MM.1S (cell line): ENCODE measurements around the gene USP5.

Experiments used
- DNase-seq: peaks from one replicate; pipeline ENCODE4 v3.0.0-alpha.2; 2015
- H2AFZ ChIP-seq: fragments of 300-600 bp; sonication (generic); 2 replicates; pipeline ENCODE4 v1.6.0; 2016; ENCODE audit warnings: antibody characterized with exemption, low read length
- H3F3A ChIP-seq: fragments of 300-600 bp; sonication (generic); 2 replicates; pipeline ENCODE4 v1.6.1; 2016; ENCODE audit warnings: mild to moderate bottlenecking, antibody characterized with exemption, low read length, moderate library complexity, mixed read lengths; ENCODE audit not compliant: insufficient read depth
- H3K27ac ChIP-seq: fragments of 300-600 bp; sonication (generic); 2 replicates; pipeline ENCODE4 v1.5.1; 2016; ENCODE audit warnings: mild to moderate bottlenecking, low read length
- H3K27me3 ChIP-seq: fragments of 300-600 bp; sonication (generic); replicated peaks from 2 replicates; pipeline ENCODE4 v1.6.0; 2016; ENCODE audit warnings: low read length; ENCODE audit not compliant: insufficient read depth
- H3K36me3 ChIP-seq: fragments of 300-600 bp; sonication (generic); replicated peaks from 2 replicates; pipeline ENCODE4 v1.6.1; 2016; ENCODE audit warnings: mild to moderate bottlenecking, low read length, mixed read lengths; ENCODE audit not compliant: insufficient read depth
- H3K4me1 ChIP-seq: fragments of 300-600 bp; sonication (generic); 2 replicates; pipeline ENCODE4 v1.6.1; 2016; ENCODE audit warnings: low read length, mixed read lengths
- H3K4me2 ChIP-seq: fragments of 300-600 bp; sonication (generic); 2 replicates; pipeline ENCODE4 v1.6.0; 2016; ENCODE audit warnings: low read depth, low read length
- H3K4me3 ChIP-seq: fragments of 300-600 bp; sonication (generic); 2 replicates; pipeline ENCODE4 v1.5.1; 2016; ENCODE audit warnings: low read length, mixed read lengths
- H3K79me2 ChIP-seq: fragments of 300-600 bp; sonication (generic); 2 replicates; pipeline ENCODE4 v1.6.1; 2016; ENCODE audit warnings: mixed run types, low read length, mixed read lengths
- H3K9ac ChIP-seq: fragments of 300-600 bp; sonication (generic); 2 replicates; pipeline ENCODE4 v1.6.1; 2016; ENCODE audit warnings: low read length, mixed read lengths
- H3K9me2 ChIP-seq: fragments of 300-600 bp; sonication (generic); replicated peaks from 2 replicates; pipeline ENCODE4 v1.6.1; 2016; ENCODE audit warnings: mild to moderate bottlenecking, low read length, mixed read lengths; ENCODE audit not compliant: insufficient read depth
- H3K9me3 ChIP-seq: fragments of 300-600 bp; sonication (generic); replicated peaks from 2 replicates; pipeline ENCODE4 v1.6.1; 2016; ENCODE audit warnings: mild to moderate bottlenecking, low read length, mixed read lengths; ENCODE audit not compliant: insufficient read depth
- H4K20me1 ChIP-seq: fragments of 300-600 bp; sonication (generic); 2 replicates; pipeline ENCODE4 v1.6.1; 2016; ENCODE audit warnings: mild to moderate bottlenecking, low read length, moderate library complexity, mixed read lengths; ENCODE audit not compliant: insufficient read depth
- CTCF ChIP-seq: fragments of 300-600 bp; sonication (generic); IDR thresholded peaks from 2 replicates; pipeline ENCODE4 v1.5.1; 2016; ENCODE audit warnings: antibody characterized with exemption, low read length, mixed read lengths
- EZH2 ChIP-seq: fragments of 300-600 bp; sonication (generic); optimal IDR thresholded peaks from 2 replicates; pipeline ENCODE3; 2017; ENCODE audit warnings: low read depth, mild to moderate bottlenecking, antibody characterized with exemption, low read length, mixed read lengths
- EZH2phosphoT487 ChIP-seq: fragments of 300-600 bp; sonication (generic); IDR thresholded peaks from 2 replicates; pipeline ENCODE4 v1.6.1; 2018; ENCODE audit warnings: antibody characterized with exemption, low read length

Gene USP5

GRCh38 chr12:6818645-6819044 lies 33.3 kb upstream of the USP5 start:
- no peak overlapping the region for H3K9ac ChIP-seq
- no peaks in the 10 kb centered on the region for H3K4me1 ChIP-seq
- H3K4me3 ChIP-seq: no peak overlapping the region
- no peaks in the 10 kb centered on the region for H4K20me1 ChIP-seq
- no peak overlapping the region for H3K4me2 ChIP-seq
- no peaks in the 10 kb centered on the region for H3F3A ChIP-seq
- H3K9me2 ChIP-seq: no peaks in the 10 kb centered on the region
- peaks cover 45% of the 10 kb centered on the region for H3K27me3 ChIP-seq
- no peak for TF ChIP-seq EZH2
- TF ChIP-seq EZH2phosphoT487: no peak
- no peak for TF ChIP-seq CTCF
- H3K79me2 ChIP-seq: no peaks in the 10 kb centered on the region
- H3K9me3 ChIP-seq: no peaks in the 10 kb centered on the region
- H3K36me3 ChIP-seq: no peaks in the 10 kb centered on the region
- H3K27ac ChIP-seq: no peak overlapping the region
- no peak for DNase-seq
- no peak overlapping the region for H2AFZ ChIP-seq

GRCh38 chr12:6819106-6820030 lies 32.6 kb upstream of the USP5 start:
- Histone ChIP-seq H3K27me3 (peaks cover 50% of the 10 kb centered on the region), H3K4me2 (no peak overlapping the region)

GRCh38 chr12:6820166-6820565 lies 31.8 kb upstream of the USP5 start:
- Histone ChIP-seq H3K9ac (no peak overlapping the region), H3K9me2 (no peaks in the 10 kb centered on the region), H3K27ac (no peak overlapping the region), H3K4me2 (no peak overlapping the region), H3K4me3 (no peak overlapping the region), H3K79me2 (no peaks in the 10 kb centered on the region), H3F3A (no peaks in the 10 kb centered on the region), H2AFZ (no peak overlapping the region), H3K4me1 (no peaks in the 10 kb centered on the region), H4K20me1 (no peaks in the 10 kb centered on the region), H3K9me3 (no peaks in the 10 kb centered on the region), H3K27me3 (peaks cover 58% of the 10 kb centered on the region), H3K36me3 (no peaks in the 10 kb centered on the region)
- TF ChIP-seq CTCF (no peak), EZH2phosphoT487 (no peak), EZH2 (no peak)
- DNase-seq: no peak

More at GRCh38 chr12:6819106-6820030, 32.6 kb upstream of the USP5 start:
- Histone ChIP-seq H3K36me3 (no peaks in the 10 kb centered on the region), H3K27ac (no peak overlapping the region), H3K9me3 (no peaks in the 10 kb centered on the region), H3K79me2 (no peaks in the 10 kb centered on the region), H3K4me1 (no peaks in the 10 kb centered on the region), H2AFZ (no peak overlapping the region), H3K9ac (no peak overlapping the region), H3K4me3 (no peak overlapping the region), H4K20me1 (no peaks in the 10 kb centered on the region), H3F3A (no peaks in the 10 kb centered on the region), H3K9me2 (no peaks in the 10 kb centered on the region)
- TF ChIP-seq EZH2 (no peak), CTCF (no peak), EZH2phosphoT487 (no peak)
- no peak for DNase-seq
